ENCODE measurements around the gene EHBP1.

DNA sequence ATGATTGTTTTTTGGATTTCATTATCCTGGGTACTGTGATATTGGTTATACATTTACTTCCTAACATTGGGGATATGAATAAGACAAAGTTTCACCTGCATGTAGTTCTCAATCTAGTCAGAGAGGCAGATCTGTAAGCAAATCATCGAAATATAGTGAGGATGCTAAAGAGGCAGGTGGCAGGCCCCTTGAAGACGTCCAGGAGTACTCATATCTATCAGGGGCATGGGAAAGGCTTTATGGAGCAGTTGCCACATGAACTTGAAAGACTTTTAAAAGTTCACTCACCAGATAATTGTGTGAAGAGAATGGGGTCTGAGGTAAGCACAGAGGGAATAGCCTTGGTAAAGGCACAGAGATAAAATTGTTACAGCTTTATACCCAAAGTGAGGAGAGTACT, 78.8 kb downstream of the EHBP1 start:
- TF ChIP-seq, protein P1, sequence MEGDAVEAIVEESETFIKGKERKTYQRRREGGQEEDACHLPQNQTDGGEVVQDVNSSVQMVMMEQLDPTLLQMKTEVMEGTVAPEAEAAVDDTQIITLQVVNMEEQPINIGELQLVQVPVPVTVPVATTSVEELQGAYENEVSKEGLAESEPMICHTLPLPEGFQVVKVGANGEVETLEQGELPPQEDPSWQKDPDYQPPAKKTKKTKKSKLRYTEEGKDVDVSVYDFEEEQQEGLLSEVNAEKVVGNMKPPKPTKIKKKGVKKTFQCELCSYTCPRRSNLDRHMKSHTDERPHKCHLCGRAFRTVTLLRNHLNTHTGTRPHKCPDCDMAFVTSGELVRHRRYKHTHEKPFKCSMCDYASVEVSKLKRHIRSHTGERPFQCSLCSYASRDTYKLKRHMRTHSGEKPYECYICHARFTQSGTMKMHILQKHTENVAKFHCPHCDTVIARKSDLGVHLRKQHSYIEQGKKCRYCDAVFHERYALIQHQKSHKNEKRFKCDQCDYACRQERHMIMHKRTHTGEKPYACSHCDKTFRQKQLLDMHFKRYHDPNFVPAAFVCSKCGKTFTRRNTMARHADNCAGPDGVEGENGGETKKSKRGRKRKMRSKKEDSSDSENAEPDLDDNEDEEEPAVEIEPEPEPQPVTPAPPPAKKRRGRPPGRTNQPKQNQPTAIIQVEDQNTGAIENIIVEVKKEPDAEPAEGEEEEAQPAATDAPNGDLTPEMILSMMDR (conservative IDR thresholded peaks at IDR 0.05 in 1 of 2, IDR thresholded peaks at IDR 0.05 in 1 of 2; ENCODE audit: extremely low read depth in 1 of 2, insufficient read depth in 1 of 2, low read depth in 1 of 2, low read length in 2 of 2), result no peak
- no peak for TF ChIP-seq EZH2 (IDR thresholded peaks at IDR 0.05; ENCODE audit: borderline replicate concordance, low read length)
